ENCODE results near the gene AFG1L.
"Not testable (repeated sequence)": the region's sequence is repeated elsewhere in the genome, so short reads cannot be mapped to it uniquely, and the experiment has no call there.

DNA sequence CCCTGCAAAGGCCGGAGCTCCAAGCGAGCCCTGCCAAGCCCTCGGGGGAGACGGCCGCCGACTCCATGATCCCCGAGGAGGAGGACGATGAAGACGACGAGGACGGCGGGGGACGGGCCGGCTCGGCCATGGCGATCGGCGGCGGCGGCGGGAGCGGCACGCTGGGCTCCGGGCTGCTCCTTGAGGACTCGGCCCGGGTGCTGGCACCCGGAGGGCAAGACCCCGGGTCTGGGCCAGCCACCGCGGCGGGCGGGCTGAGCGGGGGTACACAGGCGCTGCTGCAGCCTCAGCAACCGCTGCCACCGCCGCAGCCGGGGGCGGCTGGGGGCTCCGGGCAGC lies 266.4 kb downstream of the AFG1L start:
- TF ChIP-seq, protein P1, sequence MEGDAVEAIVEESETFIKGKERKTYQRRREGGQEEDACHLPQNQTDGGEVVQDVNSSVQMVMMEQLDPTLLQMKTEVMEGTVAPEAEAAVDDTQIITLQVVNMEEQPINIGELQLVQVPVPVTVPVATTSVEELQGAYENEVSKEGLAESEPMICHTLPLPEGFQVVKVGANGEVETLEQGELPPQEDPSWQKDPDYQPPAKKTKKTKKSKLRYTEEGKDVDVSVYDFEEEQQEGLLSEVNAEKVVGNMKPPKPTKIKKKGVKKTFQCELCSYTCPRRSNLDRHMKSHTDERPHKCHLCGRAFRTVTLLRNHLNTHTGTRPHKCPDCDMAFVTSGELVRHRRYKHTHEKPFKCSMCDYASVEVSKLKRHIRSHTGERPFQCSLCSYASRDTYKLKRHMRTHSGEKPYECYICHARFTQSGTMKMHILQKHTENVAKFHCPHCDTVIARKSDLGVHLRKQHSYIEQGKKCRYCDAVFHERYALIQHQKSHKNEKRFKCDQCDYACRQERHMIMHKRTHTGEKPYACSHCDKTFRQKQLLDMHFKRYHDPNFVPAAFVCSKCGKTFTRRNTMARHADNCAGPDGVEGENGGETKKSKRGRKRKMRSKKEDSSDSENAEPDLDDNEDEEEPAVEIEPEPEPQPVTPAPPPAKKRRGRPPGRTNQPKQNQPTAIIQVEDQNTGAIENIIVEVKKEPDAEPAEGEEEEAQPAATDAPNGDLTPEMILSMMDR (conservative IDR thresholded peaks at IDR 0.05; ENCODE audit: low read length): not testable (repeated sequence)
- not testable (repeated sequence) for TF ChIP-seq EZH2phosphoT487 (IDR thresholded peaks at IDR 0.05; ENCODE audit: borderline replicate concordance)

Measured in Loucy (cell line).